Skeletal muscle tissue (tissue), 4 donors: ENCODE results near the gene NPAS3. TPM values are rescaled to one million over a fixed set of nuclear protein-coding genes. Genes with fewer than 3 reads are reported as not detected.

Experiments
- H3K27ac ChIP-seq: one replicate; pipeline ENCODE4 v1.7.0; 2013; ENCODE audit warnings: mild to moderate bottlenecking, low read depth, low read length, inconsistent platforms
- H3K27me3 ChIP-seq, 3 donors: one replicate each; pipeline ENCODE4 v1.7.0; 2013; ENCODE audit warnings: low read length in 3 of 3; ENCODE audit not compliant: control insufficient read depth in 3 of 3, insufficient read depth in 3 of 3
- H3K36me3 ChIP-seq, 3 donors: one replicate each; pipeline ENCODE4 v1.7.0; 2013; ENCODE audit warnings: low read length in 3 of 3; ENCODE audit not compliant: control insufficient read depth in 3 of 3, insufficient read depth in 3 of 3
- H3K4me1 ChIP-seq, 3 donors: one replicate each; pipeline ENCODE4 v1.7.0; 2013; ENCODE audit warnings: low read length in 3 of 3, mild to moderate bottlenecking in 3 of 3; ENCODE audit not compliant: control insufficient read depth in 3 of 3, insufficient read depth in 3 of 3
- H3K4me3 ChIP-seq, 3 donors: one replicate each; pipeline ENCODE4 v1.7.0; 2013; ENCODE audit warnings: low read length in 3 of 3
- H3K9ac ChIP-seq, 3 donors: one replicate each; pipeline ENCODE4 v1.7.0; 2013; ENCODE audit warnings: low read length in 3 of 3, mild to moderate bottlenecking in 3 of 3, moderate library complexity in 2 of 3, low read depth in 1 of 3
- H3K9me3 ChIP-seq, 3 donors: one replicate each; pipeline ENCODE4 v1.7.0; 2013; ENCODE audit warnings: low read length in 3 of 3; ENCODE audit not compliant: control insufficient read depth in 3 of 3
- total RNA-seq: library from RNA; depleted of rRNA; stranded (reverse); fragments of >200 nt; gene quantifications from one replicate; pipeline ENCODE4 v1.2.3, GENCODE V29; 2014
- donor health status: Osteomylitis.

NPAS3 gene
- total RNA-seq, 1 donor from 2014 or later = 9.9 TPM

DNA sequence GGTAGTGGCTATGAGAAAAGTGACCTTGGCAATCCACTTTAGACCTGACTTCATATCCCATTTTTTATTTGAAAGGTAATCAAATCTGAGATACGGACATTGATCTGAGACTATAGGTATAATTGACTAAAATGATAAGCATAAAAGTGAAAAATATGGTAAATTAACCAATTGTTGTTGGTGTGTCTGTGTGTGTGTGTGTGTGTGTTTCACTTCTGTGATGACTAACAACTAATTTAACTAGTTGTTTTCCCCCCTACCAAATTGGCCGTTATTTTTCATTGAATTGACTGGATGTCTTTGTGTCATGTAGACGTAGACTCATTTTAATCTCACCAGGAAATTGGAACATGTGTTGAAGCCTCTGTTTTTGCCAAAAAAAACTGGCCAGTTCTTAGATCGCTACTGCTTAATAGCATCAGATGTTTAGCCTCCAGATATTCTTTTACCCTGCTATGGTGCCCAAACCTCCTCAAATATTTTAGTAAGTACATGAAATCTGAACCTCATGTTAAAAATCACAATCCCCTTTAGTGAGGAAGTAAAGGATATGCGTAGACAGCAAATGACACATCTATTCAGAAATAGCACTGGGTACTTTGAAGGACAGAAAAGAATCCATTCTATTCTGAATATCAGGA lies 617.2 kb downstream of the NPAS3 start:
- H3K9me3 ChIP-seq = no peaks in the 10 kb centered on the region
- H3K27me3 ChIP-seq = no peaks in the 10 kb centered on the region
- H3K36me3 ChIP-seq = no peaks in the 10 kb centered on the region
- H3K9ac ChIP-seq = no peak overlapping the region
- H3K4me1 ChIP-seq = no peaks in the 10 kb centered on the region
- H3K27ac ChIP-seq = no peak overlapping the region
- no peak overlapping the region for H3K4me3 ChIP-seq

DNA sequence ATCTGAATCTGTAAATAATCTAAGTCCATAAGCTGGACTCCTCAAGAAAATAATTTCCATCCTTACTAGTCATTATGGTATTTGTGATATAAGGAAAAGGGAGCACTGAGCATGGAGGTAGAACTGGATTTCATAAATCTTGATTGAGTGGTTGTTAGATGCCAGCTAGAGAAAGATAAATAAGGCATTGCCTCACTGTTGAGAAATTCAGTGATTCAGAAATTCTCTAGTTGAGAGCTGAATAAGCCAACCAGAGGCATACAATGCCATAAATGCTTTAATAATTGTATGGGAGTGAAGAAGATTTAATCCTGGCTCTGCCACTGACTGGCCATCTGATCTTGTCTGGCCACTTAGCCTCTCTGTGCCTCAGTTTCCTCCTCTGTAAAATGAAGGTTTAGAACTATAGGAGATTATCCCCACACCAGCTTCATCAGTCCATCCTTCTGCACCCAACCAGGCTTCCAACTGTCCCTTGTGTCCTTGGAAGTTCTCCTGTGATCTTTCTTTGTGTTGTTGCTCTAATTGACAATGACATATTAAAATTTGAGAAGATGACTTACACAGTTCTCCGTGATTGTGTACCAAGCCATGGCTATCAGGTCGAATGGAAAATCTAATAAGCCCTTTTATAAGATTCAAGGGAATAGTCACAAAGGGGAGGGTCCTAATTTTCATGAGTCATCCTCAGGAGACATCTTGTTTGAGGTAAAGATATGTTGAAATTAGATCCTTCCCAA lies 617.9 kb downstream of the NPAS3 start:
- no peaks in the 10 kb centered on the region for H3K9me3 ChIP-seq
- H3K9ac ChIP-seq = no peak overlapping the region

DNA sequence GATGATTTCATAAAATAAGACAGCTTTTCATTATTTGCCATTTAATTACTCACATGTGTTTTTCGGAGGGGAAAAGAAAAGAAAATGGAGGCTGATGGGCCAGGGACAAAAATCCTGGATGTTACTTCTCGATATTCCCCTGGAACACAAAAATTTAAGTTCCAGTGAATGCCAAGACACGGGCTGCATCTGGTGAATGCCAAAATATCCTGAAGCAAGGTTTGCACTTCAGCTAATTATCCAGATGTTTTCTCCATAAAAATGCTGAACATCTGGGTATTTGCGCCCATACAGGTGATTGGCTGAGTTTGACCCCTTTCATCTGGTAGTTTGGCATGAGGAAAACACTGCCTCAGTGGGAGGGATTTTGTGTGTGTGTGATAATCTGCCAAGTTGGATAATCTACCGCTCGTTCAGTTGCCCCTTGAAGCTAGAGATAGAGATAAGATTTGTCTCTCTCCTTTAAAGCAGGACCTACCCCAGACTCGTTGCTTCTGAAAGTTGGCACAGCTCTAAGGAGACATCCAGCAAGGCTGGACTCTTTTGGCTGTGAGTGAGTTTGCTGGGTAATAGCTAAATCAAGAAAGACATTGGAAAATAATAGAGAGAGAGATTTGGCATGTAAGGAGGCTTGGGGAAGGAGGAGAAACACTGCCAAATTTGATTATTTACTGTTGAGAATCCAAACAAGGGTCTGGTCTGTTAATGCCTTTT lies 622.2 kb downstream of the NPAS3 start:
- Histone ChIP-seq H3K27me3 (no peaks in the 10 kb centered on the region), H3K27ac (no peak overlapping the region), H3K9ac (no peak overlapping the region), H3K36me3 (no peaks in the 10 kb centered on the region), H3K4me1 (no peaks in the 10 kb centered on the region), H3K4me3 (no peak overlapping the region), H3K9me3 (no peaks in the 10 kb centered on the region)

More for the DNA sequence above, 617.9 kb downstream of the NPAS3 start:
- Histone ChIP-seq H3K27me3 (no peaks in the 10 kb centered on the region), H3K36me3 (no peaks in the 10 kb centered on the region), H3K27ac (no peak overlapping the region), H3K4me3 (no peak overlapping the region), H3K4me1 (no peaks in the 10 kb centered on the region)

DNA sequence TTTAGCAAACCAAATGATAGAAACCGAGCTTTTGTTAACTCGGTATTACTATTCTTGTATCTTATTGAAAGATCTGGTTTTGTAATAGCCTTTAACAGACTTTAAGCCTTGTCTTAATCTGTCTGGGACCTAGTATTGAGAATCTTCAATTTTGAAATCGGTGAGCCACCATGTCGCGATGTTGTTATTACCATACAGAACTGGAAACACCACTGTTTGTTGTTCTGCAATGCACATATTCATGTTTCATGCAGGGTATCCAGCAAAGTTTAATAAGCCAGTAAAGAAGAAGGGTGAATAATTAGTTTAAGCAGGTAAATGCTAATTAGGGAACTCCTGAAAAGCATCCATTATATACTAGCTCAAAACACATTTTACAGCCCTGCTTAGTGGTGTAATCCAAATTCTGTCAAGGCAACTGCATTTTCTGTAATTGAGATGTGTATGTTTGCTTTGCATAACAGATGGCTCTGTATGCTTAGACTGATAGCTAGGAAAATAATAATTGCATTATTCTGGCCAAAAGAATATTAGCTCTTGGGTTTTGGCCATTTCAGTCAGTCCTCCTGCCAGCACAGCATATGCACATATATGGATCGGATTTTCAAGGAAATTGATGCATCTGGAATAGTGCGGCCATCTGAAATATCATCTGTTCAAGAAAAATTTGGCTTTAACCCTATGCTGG lies 623.0 kb downstream of the NPAS3 start:
- no peaks in the 10 kb centered on the region for H3K27me3 ChIP-seq
- H3K36me3 ChIP-seq = no peaks in the 10 kb centered on the region
- H3K27ac ChIP-seq = no peak overlapping the region
- no peak overlapping the region for H3K4me3 ChIP-seq
- no peak overlapping the region for H3K9ac ChIP-seq
- H3K9me3 ChIP-seq = no peaks in the 10 kb centered on the region
- H3K4me1 ChIP-seq = no peaks in the 10 kb centered on the region

DNA sequence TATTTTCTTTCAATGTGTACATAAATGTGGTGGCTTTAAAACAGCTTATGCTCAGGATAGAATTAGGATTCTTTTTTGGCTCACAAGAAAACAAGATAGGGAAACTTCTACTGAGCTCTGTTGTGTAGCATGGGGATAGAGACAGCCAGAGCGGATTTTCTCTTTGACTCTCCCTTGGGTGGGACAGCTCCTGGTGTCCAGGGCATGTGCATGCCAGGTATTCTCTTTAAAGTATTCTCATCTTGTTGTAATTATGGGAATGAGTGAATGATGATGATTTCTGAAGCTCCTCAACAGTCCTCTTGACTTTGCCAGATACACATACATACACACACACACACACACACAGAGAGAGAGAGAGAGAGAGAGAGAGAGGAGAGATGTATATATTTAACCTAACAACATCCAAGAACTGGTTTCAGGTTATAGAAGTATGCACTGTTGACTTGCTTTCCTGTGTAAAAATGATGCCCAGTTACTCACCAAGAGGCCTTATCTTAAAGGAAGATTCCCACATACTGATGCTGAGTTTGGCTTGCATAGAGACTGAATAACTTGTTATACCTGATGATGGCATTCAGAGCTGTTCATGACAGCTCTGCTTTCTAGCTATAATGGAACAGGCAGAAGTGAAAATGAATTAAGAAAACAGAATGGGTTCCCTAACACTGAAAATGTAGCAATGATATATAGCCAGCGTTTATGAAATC lies 624.7 kb downstream of the NPAS3 start:
- Histone ChIP-seq H3K9me3 (no peaks in the 10 kb centered on the region), H3K36me3 (no peaks in the 10 kb centered on the region), H3K27me3 (no peaks in the 10 kb centered on the region), H3K27ac (no peak overlapping the region), H3K4me1 (no peaks in the 10 kb centered on the region), H3K9ac (no peak overlapping the region), H3K4me3 (no peak overlapping the region)

DNA sequence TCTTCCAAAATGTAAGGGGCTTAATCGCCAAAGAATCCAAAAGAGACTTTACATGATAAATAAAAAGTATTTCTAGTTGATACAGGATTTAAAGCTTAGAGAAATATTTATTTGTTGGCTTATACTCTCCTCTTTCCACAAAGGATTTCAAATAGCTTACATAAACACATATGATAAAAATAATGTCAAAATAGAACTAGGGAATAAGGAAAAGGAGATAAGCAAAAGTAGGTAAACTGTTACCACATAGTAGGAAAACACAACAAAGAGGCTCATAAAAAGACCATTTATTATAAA lies 625.2 kb downstream of the NPAS3 start:
- Histone ChIP-seq H3K9me3 (no peaks in the 10 kb centered on the region), H3K4me1 (no peaks in the 10 kb centered on the region), H3K9ac (no peak overlapping the region), H3K27ac (no peak overlapping the region), H3K27me3 (no peaks in the 10 kb centered on the region), H3K36me3 (no peaks in the 10 kb centered on the region), H3K4me3 (no peak overlapping the region)

DNA sequence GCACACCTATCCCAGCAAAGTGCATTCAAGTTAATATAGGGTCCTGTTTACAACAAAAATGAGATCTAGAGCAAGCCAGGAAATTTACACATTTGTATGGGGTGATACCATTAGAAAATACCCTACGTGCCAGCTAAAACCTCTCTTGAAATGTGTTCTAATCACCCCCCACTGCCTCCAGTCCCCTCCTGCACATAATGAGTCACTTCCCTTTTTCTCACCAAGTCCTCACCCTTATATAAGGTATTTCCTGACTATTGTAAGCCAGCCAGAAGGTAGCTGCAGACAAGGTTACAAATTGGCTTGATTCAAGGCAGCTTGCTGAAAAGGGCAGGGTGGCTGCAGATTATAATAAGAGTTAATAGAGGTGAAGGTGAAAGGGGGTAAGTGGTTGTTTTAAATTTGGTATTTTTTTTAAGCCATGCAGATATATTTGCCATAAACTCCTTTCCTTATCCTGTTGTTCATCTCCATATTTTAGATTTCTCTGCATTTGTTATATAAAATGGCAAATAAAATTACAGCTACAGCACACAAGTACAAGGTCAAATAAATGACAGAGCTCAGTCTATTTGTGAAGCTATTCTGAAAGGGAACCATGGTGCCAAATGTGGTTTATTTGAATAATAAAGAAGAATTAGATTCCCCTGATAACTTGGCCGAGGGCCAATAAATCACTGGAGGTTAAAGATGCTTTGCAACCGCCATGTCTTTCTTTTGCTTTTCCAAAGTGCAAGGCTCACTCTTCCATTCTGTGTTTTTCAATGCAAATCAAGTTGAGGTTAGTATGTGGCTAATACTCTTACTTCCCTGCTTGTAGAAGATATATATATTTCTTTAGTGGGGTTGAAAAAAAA lies 626.3 kb downstream of the NPAS3 start:
- Histone ChIP-seq H3K9me3 (no peaks in the 10 kb centered on the region), H3K4me1 (no peaks in the 10 kb centered on the region), H3K27me3 (no peaks in the 10 kb centered on the region), H3K27ac (no peak overlapping the region), H3K36me3 (no peaks in the 10 kb centered on the region), H3K4me3 (no peak overlapping the region), H3K9ac (no peak overlapping the region)

DNA sequence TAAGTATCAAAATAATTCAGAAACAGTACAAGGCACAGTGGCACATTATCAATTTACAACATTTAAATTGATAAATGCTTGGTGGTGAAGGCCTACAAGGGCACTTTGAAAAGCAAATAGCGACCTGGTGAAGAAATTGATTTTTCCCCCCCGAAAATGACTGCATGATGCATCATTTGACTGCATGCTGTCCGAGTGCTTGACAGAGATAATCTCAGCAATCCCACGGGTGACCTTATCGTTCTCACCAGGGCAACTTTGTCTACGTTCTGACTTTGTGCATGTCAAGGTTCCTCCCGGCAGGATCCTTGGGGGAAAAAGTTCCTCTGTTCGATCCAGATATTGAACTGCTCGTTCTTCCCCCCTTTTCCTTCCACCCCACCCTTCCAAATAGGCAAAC lies 627.4 kb downstream of the NPAS3 start:
- Histone ChIP-seq H3K9ac (no peak overlapping the region), H3K9me3 (no peaks in the 10 kb centered on the region), H3K4me3 (no peak overlapping the region), H3K27ac (no peak overlapping the region), H3K4me1 (no peaks in the 10 kb centered on the region), H3K27me3 (no peaks in the 10 kb centered on the region), H3K36me3 (no peaks in the 10 kb centered on the region)

DNA sequence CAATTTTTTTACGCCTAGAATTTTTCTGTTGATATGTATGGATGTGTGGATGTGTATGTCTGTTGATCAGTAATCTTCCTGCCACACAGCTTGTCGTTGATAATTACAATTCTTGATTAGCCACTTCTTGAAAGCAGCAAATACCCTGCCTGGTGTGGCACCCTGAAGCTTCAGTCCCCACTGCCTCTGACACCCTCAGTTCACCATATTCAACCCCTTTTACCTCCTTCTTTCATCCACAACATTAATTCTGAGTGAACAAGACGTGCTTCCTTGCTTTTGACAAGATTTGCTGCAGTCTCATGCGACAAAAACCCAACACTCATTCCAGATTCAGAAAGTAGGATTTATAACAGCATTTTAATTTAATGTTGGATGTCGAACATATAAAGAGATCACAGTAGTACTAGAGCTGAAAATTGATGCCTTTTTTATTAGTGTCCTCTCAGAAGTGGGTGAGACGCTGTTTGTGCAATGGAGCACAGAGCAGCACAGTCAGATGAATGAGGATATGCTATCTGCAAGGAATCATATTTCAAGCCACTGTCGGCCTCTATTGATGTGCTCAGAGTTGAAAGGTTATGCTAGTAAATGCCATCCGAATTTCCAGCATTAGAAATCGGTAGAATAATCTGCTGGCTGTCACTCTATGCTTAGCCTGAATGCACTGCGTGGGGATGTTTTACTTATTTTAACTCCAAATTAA lies 628.5 kb downstream of the NPAS3 start:
- no peaks in the 10 kb centered on the region for H3K4me1 ChIP-seq
- H3K4me3 ChIP-seq = no peak overlapping the region
- no peaks in the 10 kb centered on the region for H3K27me3 ChIP-seq
- no peak overlapping the region for H3K27ac ChIP-seq
- H3K9ac ChIP-seq = no peak overlapping the region
- no peaks in the 10 kb centered on the region for H3K9me3 ChIP-seq
- H3K36me3 ChIP-seq = no peaks in the 10 kb centered on the region
